Endothelial cell (in vitro differentiated cells): Measurements from ENCODE around the gene NTM. TPM values are rescaled to one million over a fixed set of nuclear protein-coding genes. Genes with fewer than 3 reads are reported as not detected.

Experiments
- DNase-seq: peaks from one replicate; pipeline ENCODE4 v3.0.0; 2021; ENCODE audit warnings: low spot score
- H3K27ac Mint-ChIP-seq: one replicate; pipeline ENCODE4 v1.8.0; 2021; ENCODE audit warnings: mixed read lengths, inconsistent platforms; ENCODE audit not compliant: unreplicated experiment
- H3K27me3 Mint-ChIP-seq: one replicate; pipeline ENCODE4 v1.8.0; 2021; ENCODE audit warnings: mild to moderate bottlenecking, moderate library complexity, mixed read lengths, inconsistent platforms; ENCODE audit not compliant: unreplicated experiment
- H3K36me3 Mint-ChIP-seq: one replicate; pipeline ENCODE4 v1.8.0; 2021; ENCODE audit warnings: mild to moderate bottlenecking, low read depth, mixed read lengths, inconsistent platforms; ENCODE audit not compliant: unreplicated experiment
- H3K4me1 Mint-ChIP-seq: one replicate; pipeline ENCODE4 v1.8.0; 2021; ENCODE audit warnings: mild to moderate bottlenecking, mixed read lengths, inconsistent platforms; ENCODE audit not compliant: unreplicated experiment
- H3K4me3 Mint-ChIP-seq: one replicate; pipeline ENCODE4 v1.8.0; 2021; ENCODE audit warnings: mild to moderate bottlenecking, mixed read lengths, inconsistent platforms; ENCODE audit not compliant: unreplicated experiment
- H3K9me3 Mint-ChIP-seq: one replicate; pipeline ENCODE4 v1.8.0; 2021; ENCODE audit warnings: mixed read lengths, inconsistent platforms; ENCODE audit not compliant: unreplicated experiment
- CTCF ChIP-seq: fragments of 200-600 bp; sonication (generic); IDR thresholded peaks from one replicate; pipeline ENCODE4 v1.5.0; 2021; ENCODE audit warnings: antibody characterized with exemption; ENCODE audit not compliant: unreplicated experiment
- total RNA-seq: library from RNA; stranded (reverse); fragmentation: NEBNext Ultra II Directional; extraction: Animal tissue kit (Norgen Biotek cat#: 25700); gene quantifications from one replicate; pipeline ENCODE4 v1.2.1, GENCODE V29; 2021; ENCODE audit not compliant: unreplicated experiment

NTM gene
- total RNA-seq, 1 donor from 2014 or later, result 3.6 TPM

GRCh38 chr11:132307309-132308020 is 937.0 kb downstream of the NTM start:
- no peak for DNase-seq
- no peaks in the 10 kb centered on the region for H3K27me3 Mint-ChIP-seq
- H3K4me1 Mint-ChIP-seq, result peaks cover 9% of the 10 kb centered on the region
- no peaks in the 10 kb centered on the region for H3K9me3 Mint-ChIP-seq
- no peak overlapping the region for H3K4me3 Mint-ChIP-seq
- no peaks in the 10 kb centered on the region for H3K36me3 Mint-ChIP-seq
- TF ChIP-seq CTCF, result no peak
- H3K27ac Mint-ChIP-seq, result no peak overlapping the region

- H3K27ac Mint-ChIP-seq, result no peak overlapping the region
- peaks cover 15% of the 10 kb centered on the region for H3K4me1 Mint-ChIP-seq
- no peaks in the 10 kb centered on the region for H3K9me3 Mint-ChIP-seq
- no peaks in the 10 kb centered on the region for H3K27me3 Mint-ChIP-seq
- DNase-seq, result no peak
- TF ChIP-seq CTCF, result no peak
- no peak overlapping the region for H3K4me3 Mint-ChIP-seq
- H3K36me3 Mint-ChIP-seq, result no peaks in the 10 kb centered on the region
Observed at GRCh38 chr11:132310390-132311375, 940.3 kb downstream of the NTM start.

GRCh38 chr11:132311703-132312102 is 941.3 kb downstream of the NTM start:
- Mint-ChIP-seq H3K9me3 (no peaks in the 10 kb centered on the region), H3K4me3 (no peak overlapping the region), H3K36me3 (no peaks in the 10 kb centered on the region), H3K4me1 (peaks cover 15% of the 10 kb centered on the region), H3K27ac (no peak overlapping the region), H3K27me3 (no peaks in the 10 kb centered on the region)
- DNase-seq, result no peak
- no peak for TF ChIP-seq CTCF

GRCh38 chr11:132312161-132312560 is 941.7 kb downstream of the NTM start:
- no peak overlapping the region for H3K4me3 Mint-ChIP-seq
- TF ChIP-seq CTCF, result no peak
- no peak for DNase-seq
- no peaks in the 10 kb centered on the region for H3K27me3 Mint-ChIP-seq
- H3K9me3 Mint-ChIP-seq, result no peaks in the 10 kb centered on the region
- H3K36me3 Mint-ChIP-seq, result no peaks in the 10 kb centered on the region
- no peak overlapping the region for H3K27ac Mint-ChIP-seq
- peaks cover 15% of the 10 kb centered on the region for H3K4me1 Mint-ChIP-seq
